Activated CD8-positive, alpha-beta T cell treated with anti-CD3 and anti-CD28 coated beads for 36 hours (primary cell): ENCODE data around the gene HARBI1. TPM values are rescaled to one million over a fixed set of nuclear protein-coding genes. Genes with fewer than 3 reads are reported as not detected.

Source experiments
- ATAC-seq: fragments of 200-7000 bp; cut with Tn5 transposase; one replicate; pipeline ENCODE4 v1.10.0; 2021; ENCODE audit warnings: mild to moderate bottlenecking, moderate library complexity
- CTCF ChIA-PET: fragments of 350-600 bp; sonication (Branson Sonifier 250); formaldehyde crosslinking; loops from one replicate; lab custom pipeline; 2021; ENCODE audit warnings: antibody characterized with exemption; lab: Charles Lee
- POLR2A ChIA-PET: fragments of 350-600 bp; sonication (Branson Sonifier 250); formaldehyde crosslinking; loops from one replicate; lab custom pipeline; 2021; ENCODE audit warnings: antibody characterized with exemption; lab: Charles Lee
- DNase-seq: peaks from one replicate; pipeline ENCODE4 v3.0.0-alpha.2; 2020
- H3K27ac Mint-ChIP-seq: one replicate; pipeline ENCODE4 v1.8.0; 2021; ENCODE audit warnings: mild to moderate bottlenecking, mixed read lengths
- H3K27me3 Mint-ChIP-seq: one replicate; pipeline ENCODE4 v1.8.0; 2021; ENCODE audit warnings: mixed read lengths
- H3K36me3 Mint-ChIP-seq: one replicate; pipeline ENCODE4 v1.8.0; 2021; ENCODE audit warnings: low read depth, mixed read lengths
- H3K4me1 Mint-ChIP-seq: one replicate; pipeline ENCODE4 v1.8.0; 2021; ENCODE audit warnings: low read depth, mixed read lengths
- H3K4me3 Mint-ChIP-seq: one replicate; pipeline ENCODE4 v1.8.0; 2021; ENCODE audit warnings: mild to moderate bottlenecking, moderate library complexity, mixed read lengths
- H3K9me3 Mint-ChIP-seq: one replicate; pipeline ENCODE4 v1.8.0; 2021; ENCODE audit warnings: mixed read lengths
- CTCF ChIP-seq: fragments of 200-600 bp; IDR thresholded peaks from one replicate; pipeline ENCODE4 v1.8.0; 2022; ENCODE audit warnings: antibody characterized with exemption, mild to moderate bottlenecking
- intact Hi-C: fragments of 100-400 bp; cut with micrococcal nuclease; formaldehyde crosslinking; loops from one replicate; pipeline ENCODE4 v1.10.0; 2022
- total RNA-seq, 2 experiments: library from RNA; stranded (reverse); gene quantifications; one replicate each; pipeline ENCODE4 v1.2.3, GENCODE V29; 2021

HARBI1 gene
- total RNA-seq, 2 experiments from 2014 or later, result 3.1 to 3.3 TPM

- Mint-ChIP-seq H3K36me3 (peaks cover 1% of the 10 kb centered on the region), H3K4me3 (no peak overlapping the region), H3K9me3 (no peaks in the 10 kb centered on the region), H3K4me1 (peaks cover 50% of the 10 kb centered on the region), H3K27me3 (no peaks in the 10 kb centered on the region), H3K27ac (peak overlapping the region; percentile 18)
- TF ChIP-seq CTCF, result no peak
- intact Hi-C loops, result no loop called here
- CTCF ChIA-PET, result interaction anchor here (1.0 to 2.6 kb wide), 4 partner anchors 20 to 63 kb away, joined by 3 to 16 read pairs (median 6); partner anchors contain the start of genes ATG13 and HARBI1
- ATAC-seq (peak; percentile 60), DNase-seq (peak; percentile 17)
- POLR2A ChIA-PET, result no interaction called here
These were observed 61.6 kb downstream of the HARBI1 start for GRCh38 chr11:46555267-46556054.

DNA sequence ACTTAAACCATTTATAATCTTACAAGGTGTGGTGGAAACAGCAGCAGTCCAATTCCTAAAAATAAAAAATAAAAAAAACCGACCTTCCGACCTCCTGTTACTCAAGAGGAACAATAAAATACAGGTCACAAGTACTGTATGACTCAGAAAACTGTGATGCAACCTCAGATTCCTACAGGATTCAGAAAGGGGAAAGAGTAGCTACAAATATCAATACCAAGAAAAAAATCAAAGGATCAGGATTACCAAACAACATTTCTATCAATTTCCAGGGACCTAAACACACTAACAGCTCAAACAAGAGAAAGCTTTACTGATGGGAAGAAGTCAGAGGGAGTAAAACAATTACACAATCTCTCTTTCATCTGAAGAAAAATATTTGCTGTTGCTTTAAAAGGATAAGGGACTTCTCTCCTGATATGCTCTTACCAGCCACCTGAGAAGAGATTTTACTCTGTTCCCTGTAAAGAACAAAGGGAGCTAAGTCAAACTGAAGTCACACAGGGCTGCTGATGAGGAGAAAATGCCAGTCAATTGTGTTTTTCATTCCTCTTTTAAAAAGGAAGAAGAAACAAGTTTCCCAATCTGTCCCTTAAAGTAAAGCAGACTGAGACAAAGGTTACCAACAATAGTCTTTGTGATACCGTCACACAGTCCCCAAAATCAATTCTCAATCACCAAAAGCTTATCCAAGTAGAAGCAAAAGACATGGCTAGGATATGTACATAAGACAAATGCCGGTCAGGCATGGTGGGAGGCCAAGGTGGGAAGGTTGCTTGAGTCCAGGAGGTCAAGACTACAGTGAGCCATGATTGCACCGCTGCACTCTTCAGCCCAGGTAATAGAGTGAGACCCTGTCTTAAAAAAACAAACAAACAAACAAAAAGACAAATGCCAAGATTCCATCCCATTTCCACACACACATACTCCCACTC is 62.5 kb downstream of the HARBI1 start:
- Mint-ChIP-seq H3K4me1 (peaks cover 47% of the 10 kb centered on the region), H3K9me3 (no peaks in the 10 kb centered on the region), H3K4me3 (no peak overlapping the region), H3K27me3 (no peaks in the 10 kb centered on the region), H3K36me3 (peaks cover 1% of the 10 kb centered on the region), H3K27ac (peak overlapping the region; percentile 3)
- CTCF ChIA-PET, result interaction anchor here (1.0 to 2.6 kb wide), 5 partner anchors 19 to 166 kb away, joined by 3 to 16 read pairs (median 5); partner anchors contain the start of genes ATG13 and HARBI1
- DNase-seq (no peak), ATAC-seq (no peak)
- POLR2A ChIA-PET, result interaction anchor here (0.6 kb wide), 1 partner anchor 22 kb away, joined by 3 read pairs; no protein-coding TSS in a partner anchor
- intact Hi-C loops, result no loop called here
- no peak for TF ChIP-seq CTCF

- ChIA-PET POLR2A (interaction anchor here (0.6 kb wide), 1 partner anchor 21 kb away, joined by 3 read pairs; no protein-coding TSS in a partner anchor), CTCF (interaction anchor here (1.4 to 2.6 kb wide), 2 partner anchors 65 to 165 kb away, joined by 5 to 16 read pairs; partner anchors contain the start of genes ATG13 and HARBI1)
- no peak for TF ChIP-seq CTCF
- DNase-seq (no peak), ATAC-seq (no peak)
- intact Hi-C loops, result no loop called here
- Mint-ChIP-seq H3K27me3 (no peaks in the 10 kb centered on the region), H3K4me3 (no peak overlapping the region), H3K9me3 (no peaks in the 10 kb centered on the region), H3K36me3 (peaks cover 1% of the 10 kb centered on the region), H3K27ac (no peak overlapping the region), H3K4me1 (peaks cover 45% of the 10 kb centered on the region)
These were observed 63.2 kb downstream of the HARBI1 start for GRCh38 chr11:46553814-46554212.

Other genes starting within 250 kb of the HARBI1 start
- 1 to 10 TPM; 4.2 to 4.9 TPM for gene MDK, start 235.6 kb downstream of the HARBI1 start, total RNA-seq
- not detected for gene CHRM4, start 225.5 kb downstream of the HARBI1 start, total RNA-seq
- 10 to 100 TPM; 24.0 to 24.1 TPM for gene AMBRA1, start 23.2 kb downstream of the HARBI1 start, total RNA-seq
- 10 to 100 TPM; 53.4 to 61.2 TPM for gene ATG13, start 326 bp upstream of the HARBI1 start, total RNA-seq
- 10 to 100 TPM; 32.7 to 34.5 TPM for gene ARHGAP1, start 83.4 kb upstream of the HARBI1 start, total RNA-seq
- 1 to 10 TPM; 9.2 to 9.7 TPM for gene ZNF408, start 83.8 kb upstream of the HARBI1 start, total RNA-seq
- not detected for gene F2, start 102.0 kb upstream of the HARBI1 start, total RNA-seq
- gene CKAP5, start 229.1 kb upstream of the HARBI1 start, total RNA-seq, result 100 to 1,000 TPM; 137 to 145 TPM